H1 (cell line): ENCODE data around the gene ZNF362. TPM values are rescaled to one million over a fixed set of nuclear protein-coding genes. Genes with fewer than 3 reads are reported as not detected.

Experiments
- CBX5 ChIP-seq: fragments of 300-800, 300-1000 bp; sonication (generic); IDR thresholded peaks from 2 replicates; pipeline ENCODE4 v1.7.1; 2016; ENCODE audit warnings: antibody characterized with exemption, low read length, low read depth
- CREB1 ChIP-seq: IDR thresholded peaks from 2 replicates; pipeline ENCODE4 v1.6.1; 2012; ENCODE audit warnings: inconsistent platforms
- MAX ChIP-seq: IDR thresholded peaks from 2 replicates; pipeline ENCODE4 v1.6.1; 2012; ENCODE audit warnings: inconsistent platforms
- RNF2 ChIP-seq: fragments of 200-900, 300-1000 bp; sonication (generic); IDR thresholded peaks from 2 replicates; pipeline ENCODE4 v1.7.1; 2016; ENCODE audit warnings: borderline replicate concordance, low read depth, mild to moderate bottlenecking, antibody characterized with exemption, low read length; ENCODE audit not compliant: poor library complexity, severe bottlenecking; ENCODE audit errors: missing control alignments
- SIN3A ChIP-seq, 2 experiments: IDR thresholded peaks in 1 of 2; conservative IDR thresholded peaks in 1 of 2; 2 replicates each; pipeline ENCODE4 v1.6.1; 2011 to 2012; ENCODE audit warnings: low read length in 2 of 2, improper control_type of control experiment in 1 of 2, low read depth in 1 of 2, mild to moderate bottlenecking in 1 of 2
- SIX5 ChIP-seq: IDR thresholded peaks from 2 replicates; pipeline ENCODE4 v1.6.1; 2011; ENCODE audit warnings: mild to moderate bottlenecking, low read depth, low read length
- polyA plus RNA-seq, 7 experiments: library from polyadenylated mRNA; depleted of rRNA in 3 of 7; stranded (reverse) in 5 of 7; unstranded in 2 of 7; fragments of >200 nt in 5 of 7; fragments of 200-250 nt in 2 of 7; gene quantifications; 1 replicate in 5 of 7; 2 replicates in 1 of 7; 4 replicates in 1 of 7; pipeline versions ENCODE4 v1.2.1 to v1.2.3, GENCODE V29; 2011 to 2013; ENCODE audit warnings: missing spikeins in 2 of 7, mixed read lengths in 2 of 7
- total RNA-seq: library from RNA; stranded (reverse); fragmentation: NEBNext Ultra II Directional; extraction: Animal tissue kit (Norgen Biotek cat#: 25700); gene quantifications from 2 replicates; pipeline ENCODE4 v1.2.1, GENCODE V29; 2021
- TF ChIP-seq, protein P1 (sequence below): IDR thresholded peaks from 2 replicates; pipeline ENCODE4 v1.6.1; 2012; ENCODE audit warnings: low read length, inconsistent platforms

The ZNF362 gene
- total and polyA plus RNA-seq, 2 of the 8 experiments (the other 6 are each of a cell fraction or from before 2014, with no cell fraction given) = 24.2 to 27.8 TPM

- TF ChIP-seq CBX5 (no peak), RNF2 (no peak), MAX (no peak), SIX5 (no peak), SIN3A (conservative IDR thresholded peaks at IDR 0.05 in 1 of 2, IDR thresholded peaks at IDR 0.05 in 1 of 2; ENCODE audit: low read depth in 1 of 2, low read length in 2 of 2) (no peak), CREB1 (no peak)
- TF ChIP-seq, protein P1, sequence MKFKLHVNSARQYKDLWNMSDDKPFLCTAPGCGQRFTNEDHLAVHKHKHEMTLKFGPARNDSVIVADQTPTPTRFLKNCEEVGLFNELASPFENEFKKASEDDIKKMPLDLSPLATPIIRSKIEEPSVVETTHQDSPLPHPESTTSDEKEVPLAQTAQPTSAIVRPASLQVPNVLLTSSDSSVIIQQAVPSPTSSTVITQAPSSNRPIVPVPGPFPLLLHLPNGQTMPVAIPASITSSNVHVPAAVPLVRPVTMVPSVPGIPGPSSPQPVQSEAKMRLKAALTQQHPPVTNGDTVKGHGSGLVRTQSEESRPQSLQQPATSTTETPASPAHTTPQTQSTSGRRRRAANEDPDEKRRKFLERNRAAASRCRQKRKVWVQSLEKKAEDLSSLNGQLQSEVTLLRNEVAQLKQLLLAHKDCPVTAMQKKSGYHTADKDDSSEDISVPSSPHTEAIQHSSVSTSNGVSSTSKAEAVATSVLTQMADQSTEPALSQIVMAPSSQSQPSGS = no peak
These were observed 19.8 kb upstream of the ZNF362 start (continued) for GRCh38 chr1:33236498-33236897.
